Measurements from ENCODE around the gene PTPRB. TPM values are rescaled to one million over a fixed set of nuclear protein-coding genes. Genes with fewer than 3 reads are reported as not detected.
A peak's percentile ranks its signal among the peaks of the same experiment; 100 is the strongest.

The PTPRB gene
- total and polyA plus RNA-seq, 2 donors (not counting 3 experiments of a cell fraction or from before 2014, with no cell fraction given): 64.1 to 151 TPM

DNA sequence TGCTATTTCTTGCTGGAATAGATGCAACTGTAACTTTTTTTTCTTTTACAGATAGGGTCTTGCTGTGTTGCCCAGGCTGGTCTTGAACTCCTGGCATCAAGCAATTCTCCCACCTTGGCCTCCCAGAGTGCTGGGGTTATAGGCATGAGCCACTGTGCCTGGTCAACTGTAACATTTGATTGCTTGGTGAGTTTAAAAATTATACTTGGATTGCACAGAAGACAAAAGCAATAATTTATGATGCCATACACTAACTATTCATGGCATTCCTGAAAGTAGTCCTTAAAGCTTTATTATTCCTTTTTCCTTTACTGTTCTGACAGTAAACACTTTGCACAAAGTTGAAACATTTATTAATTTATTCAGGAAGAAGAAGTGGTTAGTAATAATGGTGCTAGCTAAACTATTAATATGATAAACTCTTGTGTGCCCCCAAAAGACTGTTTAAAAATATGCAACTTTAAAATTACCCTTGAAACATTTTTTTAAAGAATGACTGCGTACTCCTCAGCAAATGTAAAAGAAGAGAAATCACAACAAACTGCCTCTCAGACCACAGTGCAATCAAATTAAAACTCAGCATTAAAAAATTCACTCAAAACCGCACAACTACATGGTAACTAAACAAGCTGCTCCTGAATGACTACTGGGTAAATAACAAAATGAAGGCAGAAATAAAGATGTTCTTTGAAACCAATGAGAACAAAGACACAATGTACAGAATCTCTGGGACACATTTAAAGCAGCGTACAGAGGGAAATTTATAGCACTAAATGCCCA, 8.3 kb downstream of the PTPRB start:
- no peak overlapping the region for H3K4me3 ChIP-seq (replicated peaks in 1 of 3; ENCODE audit: insufficient read depth in 1 of 3, low read depth in 1 of 3, low read length in 3 of 3)
- no TSS peak for BruUV-seq (replicated peaks)
- no peaks in the 10 kb centered on the region for H3K9me3 ChIP-seq (replicated peaks; ENCODE audit: control insufficient read depth, insufficient read depth, low read length)
- no peaks in the 10 kb centered on the region for H3K9me1 ChIP-seq (replicated peaks; ENCODE audit: control insufficient read depth, extremely low read depth, insufficient read depth, low read length)
- ChIA-PET POLR2A (no interaction called here), CTCF (interaction anchor here (1.5 to 1.9 kb wide), 5 partner anchors 8 to 90 kb away, joined by 4 to 8 read pairs (median 6); no protein-coding TSS in a partner anchor)
- DNase-seq (ENCODE audit: low read depth, low spot score): no peak
- H3K4me2 ChIP-seq (ENCODE audit: insufficient read depth, low read length): peak overlapping the region; percentile 37
- H2AFZ ChIP-seq (ENCODE audit: low read depth, low read length): no peak overlapping the region
- H4K20me1 ChIP-seq (replicated peaks; ENCODE audit: control insufficient read depth, extremely low read depth, insufficient read depth, low read length): peaks cover 4% of the 10 kb centered on the region
- H3K79me2 ChIP-seq (ENCODE audit: control insufficient read depth, insufficient read depth, low read length): peaks cover 79% of the 10 kb centered on the region
- intact Hi-C loops (cut with micrococcal nuclease): no loop called here
- peaks cover 43% of the 10 kb centered on the region for H3K4me1 ChIP-seq (ENCODE audit: control insufficient read depth, extremely low read depth, insufficient read depth, low read length)
- H3K27me3 ChIP-seq (ENCODE audit: control insufficient read depth in 2 of 2, insufficient read depth in 2 of 2, low read length in 2 of 2): no peaks in the 10 kb centered on the region
- TF ChIP-seq GATA2 (IDR thresholded peaks at IDR 0.05; ENCODE audit: insufficient read depth, insufficient read length, low read depth, low read length) (no peak), JUN (IDR thresholded peaks at IDR 0.05; ENCODE audit: borderline replicate concordance, insufficient read depth, insufficient read length, low read depth) (no peak), MYC (IDR thresholded peaks at IDR 0.05; ENCODE audit: low read depth, low read length) (no peak), EZH2 (IDR thresholded peaks at IDR 0.05; ENCODE audit: borderline replicate concordance, low read depth, low read length, severe bottlenecking) (no peak), POLR2AphosphoS5 (IDR thresholded peaks at IDR 0.05; ENCODE audit: insufficient read depth, low read depth, low read length) (no peak), FOS (IDR thresholded peaks at IDR 0.05; ENCODE audit: borderline replicate concordance, insufficient read depth, low read length) (no peak), POLR2A (IDR thresholded peaks at IDR 0.05; ENCODE audit: low read depth, low read length) (no peak)
- TF ChIP-seq, protein P1, sequence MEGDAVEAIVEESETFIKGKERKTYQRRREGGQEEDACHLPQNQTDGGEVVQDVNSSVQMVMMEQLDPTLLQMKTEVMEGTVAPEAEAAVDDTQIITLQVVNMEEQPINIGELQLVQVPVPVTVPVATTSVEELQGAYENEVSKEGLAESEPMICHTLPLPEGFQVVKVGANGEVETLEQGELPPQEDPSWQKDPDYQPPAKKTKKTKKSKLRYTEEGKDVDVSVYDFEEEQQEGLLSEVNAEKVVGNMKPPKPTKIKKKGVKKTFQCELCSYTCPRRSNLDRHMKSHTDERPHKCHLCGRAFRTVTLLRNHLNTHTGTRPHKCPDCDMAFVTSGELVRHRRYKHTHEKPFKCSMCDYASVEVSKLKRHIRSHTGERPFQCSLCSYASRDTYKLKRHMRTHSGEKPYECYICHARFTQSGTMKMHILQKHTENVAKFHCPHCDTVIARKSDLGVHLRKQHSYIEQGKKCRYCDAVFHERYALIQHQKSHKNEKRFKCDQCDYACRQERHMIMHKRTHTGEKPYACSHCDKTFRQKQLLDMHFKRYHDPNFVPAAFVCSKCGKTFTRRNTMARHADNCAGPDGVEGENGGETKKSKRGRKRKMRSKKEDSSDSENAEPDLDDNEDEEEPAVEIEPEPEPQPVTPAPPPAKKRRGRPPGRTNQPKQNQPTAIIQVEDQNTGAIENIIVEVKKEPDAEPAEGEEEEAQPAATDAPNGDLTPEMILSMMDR (IDR thresholded peaks at IDR 0.05; ENCODE audit: extremely low read depth in 1 of 2, insufficient read depth in 1 of 2, low read depth in 1 of 2, low read length in 2 of 2): no peak
- TF ChIP-seq, protein P2, sequence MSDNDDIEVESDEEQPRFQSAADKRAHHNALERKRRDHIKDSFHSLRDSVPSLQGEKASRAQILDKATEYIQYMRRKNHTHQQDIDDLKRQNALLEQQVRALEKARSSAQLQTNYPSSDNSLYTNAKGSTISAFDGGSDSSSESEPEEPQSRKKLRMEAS (IDR thresholded peaks at IDR 0.05; ENCODE audit: insufficient read depth, insufficient read length): no peak
- FAIRE-seq: no peak
- dilution Hi-C loops (cut with MboI; ENCODE audit: extremely low pct_ligation_motif_present, low sequenced_read_pairs): no loop called here
- H3K36me3 ChIP-seq (ENCODE audit: control insufficient read depth in 2 of 2, extremely low read depth in 1 of 2, insufficient read depth in 2 of 2, low read length in 2 of 2): peaks cover 0 to 17% of the 10 kb centered on the region in 2 experiments
- H3K9ac ChIP-seq (replicated peaks; ENCODE audit: extremely low read depth, insufficient read depth, low read length): no peak overlapping the region
- no peak overlapping the region for H3K27ac ChIP-seq (ENCODE audit: insufficient read depth, low read depth, low read length)
